ENCODE measurements around the gene RANBP2. TPM values are rescaled to one million over a fixed set of nuclear protein-coding genes. Genes with fewer than 3 reads are reported as not detected.
"Not testable (repeated sequence)": the region's sequence is repeated elsewhere in the genome, so short reads cannot be mapped to it uniquely, and the experiment has no call there.

RANBP2 gene
- total and polyA plus RNA-seq, 10 of the 15 experiments (the other 5 are each of a cell fraction or from before 2014, with no cell fraction given): 9.0 to 81.7 (median 28.3) TPM

- H3K9me3 ChIP-seq (replicated peaks; ENCODE audit: control insufficient read depth, insufficient read depth, low read length); H3K4me3 ChIP-seq; FAIRE-seq; DNase-seq (ENCODE audit: low read depth, low spot score); H3K4me1 ChIP-seq (ENCODE audit: control insufficient read depth, insufficient read depth, low read length); H3K4me2 ChIP-seq (ENCODE audit: control insufficient read depth, insufficient read depth); intact Hi-C loops (cut with micrococcal nuclease; ENCODE audit: unreplicated experiment); H3K9ac ChIP-seq (ENCODE audit: control insufficient read depth, insufficient read depth, low read length); in situ Hi-C loops (cut with MboI); H3K27me3 ChIP-seq (replicated peaks in 1 of 2; ENCODE audit: control insufficient read depth in 2 of 2, insufficient read depth in 2 of 2, low read length in 1 of 2); BruUV-seq (replicated peaks); H2AFZ ChIP-seq (ENCODE audit: control insufficient read depth, low read depth, low read length); ATAC-seq; H3K27ac ChIP-seq (ENCODE audit: control insufficient read depth, insufficient read depth); RAD21 ChIA-PET (ENCODE audit: unreplicated experiment); H4K20me1 ChIP-seq (ENCODE audit: control insufficient read depth, insufficient read depth); POLR2A ChIA-PET; H3K36me3 ChIP-seq (ENCODE audit: control insufficient read depth in 2 of 2, insufficient read depth in 2 of 2, low read length in 1 of 2); SMC1A ChIA-PET (ENCODE audit: uncharacterized antibody, unreplicated experiment): not testable (repeated sequence)
- WGBS (ENCODE audit: insufficient coverage, insufficient replicate concordance, low lambda C conversion rate, missing lambda C conversion rate): 96% methylated on average over 9 of the region's 9 CpGs
- H3K79me2 ChIP-seq (ENCODE audit: control insufficient read depth, insufficient read depth, low read length): peaks cover 14% of the 10 kb centered on the region
- CTCF ChIA-PET: interaction anchor here (0.7 kb wide), 1 partner anchor 118 kb away, joined by 3 read pairs; no protein-coding TSS in a partner anchor
Observed at GRCh38 chr2:108726048-108726447, 6.8 kb downstream of the RANBP2 start.

DNA sequence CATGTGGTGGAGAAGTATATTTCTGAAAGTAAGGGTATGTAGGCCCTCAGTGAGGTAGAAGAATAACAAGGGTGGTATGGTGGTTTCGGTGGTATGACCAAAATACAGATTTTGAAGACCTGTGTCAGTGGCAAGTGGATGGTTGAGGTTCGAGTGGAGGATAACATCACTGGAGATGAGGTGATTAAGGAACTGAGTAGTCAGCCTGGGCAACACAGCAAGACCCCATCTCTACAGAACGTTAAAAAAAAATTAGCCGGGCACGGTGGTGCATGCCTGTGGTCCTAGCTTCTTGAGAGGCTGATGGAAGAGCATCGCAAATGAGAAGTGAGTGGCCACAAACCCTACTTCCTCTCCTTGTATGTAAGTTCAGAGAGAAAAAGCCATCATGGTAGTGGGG is 15.4 kb downstream of the RANBP2 start:
- TSS peak; percentile 23 for BruUV-seq (replicated peaks)
- H3K9ac ChIP-seq (ENCODE audit: control insufficient read depth, insufficient read depth, low read length); H3K9me3 ChIP-seq (replicated peaks; ENCODE audit: control insufficient read depth, insufficient read depth, low read length); H3K4me1 ChIP-seq (ENCODE audit: control insufficient read depth, insufficient read depth, low read length); ATAC-seq; H3K27ac ChIP-seq (ENCODE audit: control insufficient read depth, insufficient read depth); POLR2A ChIA-PET; H3K79me2 ChIP-seq (ENCODE audit: control insufficient read depth, insufficient read depth, low read length); H4K20me1 ChIP-seq (ENCODE audit: control insufficient read depth, insufficient read depth); in situ Hi-C loops (cut with MboI); H3K4me3 ChIP-seq; H3K4me2 ChIP-seq (ENCODE audit: control insufficient read depth, insufficient read depth); DNase-seq (ENCODE audit: low read depth, low spot score); CTCF ChIA-PET; H2AFZ ChIP-seq (ENCODE audit: control insufficient read depth, low read depth, low read length); FAIRE-seq; H3K36me3 ChIP-seq (ENCODE audit: control insufficient read depth in 2 of 2, insufficient read depth in 2 of 2, low read length in 1 of 2); H3K27me3 ChIP-seq (replicated peaks in 1 of 2; ENCODE audit: control insufficient read depth in 2 of 2, insufficient read depth in 2 of 2, low read length in 1 of 2); SMC1A ChIA-PET (ENCODE audit: uncharacterized antibody, unreplicated experiment); intact Hi-C loops (cut with micrococcal nuclease; ENCODE audit: unreplicated experiment); RAD21 ChIA-PET (ENCODE audit: unreplicated experiment): not testable (repeated sequence)
- WGBS (ENCODE audit: insufficient coverage, insufficient replicate concordance, low lambda C conversion rate, missing lambda C conversion rate): 83% methylated on average over 6 of the region's 6 CpGs

- H4K20me1 ChIP-seq (ENCODE audit: control insufficient read depth, insufficient read depth); H3K4me2 ChIP-seq (ENCODE audit: control insufficient read depth, insufficient read depth); H3K9ac ChIP-seq (ENCODE audit: control insufficient read depth, insufficient read depth, low read length); H3K79me2 ChIP-seq (ENCODE audit: control insufficient read depth, insufficient read depth, low read length); RAD21 ChIA-PET (ENCODE audit: unreplicated experiment); ATAC-seq; H3K27ac ChIP-seq (ENCODE audit: control insufficient read depth, insufficient read depth); H3K4me1 ChIP-seq (ENCODE audit: control insufficient read depth, insufficient read depth, low read length); BruUV-seq (replicated peaks); H2AFZ ChIP-seq (ENCODE audit: control insufficient read depth, low read depth, low read length); intact Hi-C loops (cut with micrococcal nuclease; ENCODE audit: unreplicated experiment); DNase-seq (ENCODE audit: low read depth, low spot score); CTCF ChIA-PET; H3K9me3 ChIP-seq (replicated peaks; ENCODE audit: control insufficient read depth, insufficient read depth, low read length); H3K27me3 ChIP-seq (replicated peaks in 1 of 2; ENCODE audit: control insufficient read depth in 2 of 2, insufficient read depth in 2 of 2, low read length in 1 of 2); H3K4me3 ChIP-seq; H3K36me3 ChIP-seq (ENCODE audit: control insufficient read depth in 2 of 2, insufficient read depth in 2 of 2, low read length in 1 of 2); in situ Hi-C loops (cut with MboI); FAIRE-seq; SMC1A ChIA-PET (ENCODE audit: uncharacterized antibody, unreplicated experiment): not testable (repeated sequence)
- 95% methylated on average over 9 of the region's 9 CpGs for WGBS (ENCODE audit: insufficient coverage, insufficient replicate concordance, low lambda C conversion rate, missing lambda C conversion rate)
- POLR2A ChIA-PET: interaction anchor here (0.7 kb wide), 1 partner anchor 392 kb away, joined by 3 read pairs; no protein-coding TSS in a partner anchor
Observed at GRCh38 chr2:108757973-108758372, 38.7 kb downstream of the RANBP2 start.

DNA sequence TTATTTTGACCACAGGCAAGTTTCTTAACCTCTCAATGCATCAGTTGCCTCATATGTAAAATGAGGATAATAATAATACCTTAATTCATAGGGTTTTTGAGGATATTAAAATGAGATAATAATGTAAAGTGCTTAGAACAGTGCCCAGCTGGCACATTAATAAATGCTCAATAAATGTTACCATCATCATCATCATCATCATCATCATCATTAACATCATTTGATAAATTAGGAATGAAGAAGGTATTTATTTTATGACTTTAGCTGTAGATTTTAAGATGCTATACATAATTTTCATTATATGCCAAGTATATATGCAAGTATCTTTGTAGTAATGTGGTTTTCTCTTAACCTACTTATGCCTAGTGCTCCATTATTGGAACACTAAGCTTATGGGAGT is 43.3 kb downstream of the RANBP2 start:
- H3K79me2 ChIP-seq (ENCODE audit: control insufficient read depth, insufficient read depth, low read length); H3K4me3 ChIP-seq; H3K27me3 ChIP-seq (replicated peaks in 1 of 2; ENCODE audit: control insufficient read depth in 2 of 2, insufficient read depth in 2 of 2, low read length in 1 of 2); RAD21 ChIA-PET (ENCODE audit: unreplicated experiment); H2AFZ ChIP-seq (ENCODE audit: control insufficient read depth, low read depth, low read length); FAIRE-seq; ATAC-seq; POLR2A ChIA-PET; H3K9ac ChIP-seq (ENCODE audit: control insufficient read depth, insufficient read depth, low read length); DNase-seq (ENCODE audit: low read depth, low spot score); H3K9me3 ChIP-seq (replicated peaks; ENCODE audit: control insufficient read depth, insufficient read depth, low read length); H3K4me1 ChIP-seq (ENCODE audit: control insufficient read depth, insufficient read depth, low read length); BruUV-seq (replicated peaks); H4K20me1 ChIP-seq (ENCODE audit: control insufficient read depth, insufficient read depth); H3K4me2 ChIP-seq (ENCODE audit: control insufficient read depth, insufficient read depth); in situ Hi-C loops (cut with MboI); H3K27ac ChIP-seq (ENCODE audit: control insufficient read depth, insufficient read depth); intact Hi-C loops (cut with micrococcal nuclease; ENCODE audit: unreplicated experiment); CTCF ChIA-PET: not testable (repeated sequence)
- H3K36me3 ChIP-seq (ENCODE audit: control insufficient read depth in 2 of 2, insufficient read depth in 2 of 2, low read length in 1 of 2): peaks cover 14 to 16% of the 10 kb centered on the region in 2 experiments
- SMC1A ChIA-PET (ENCODE audit: uncharacterized antibody, unreplicated experiment): interaction anchor here (1.2 kb wide), 1 partner anchor 14 kb away, joined by 3 read pairs; no protein-coding TSS in a partner anchor

Data from GM12878 (cell line).